GM23338 (cell line): Measurements from ENCODE around the gene MGRN1. TPM values are rescaled to one million over a fixed set of nuclear protein-coding genes. Genes with fewer than 3 reads are reported as not detected.

Experiments
- ATAC-seq: fragments of 200-7000 bp; cut with Tn5 transposase; 3 replicates; pipeline ENCODE4 v1.9.1; 2020
- DNase-seq: peaks from one replicate; pipeline ENCODE4 v3.0.0-alpha.2; 2015; ENCODE audit warnings: low spot score
- H2AFZ ChIP-seq: fragments of 200-600 bp; sonication (generic); 2 replicates; pipeline ENCODE4 v1.8.0; 2016; ENCODE audit warnings: antibody characterized with exemption, mild to moderate bottlenecking, moderate library complexity
- H3F3A ChIP-seq: fragments of 200-600 bp; sonication (generic); replicated peaks from 2 replicates; pipeline ENCODE4 v1.8.0; 2017; ENCODE audit warnings: antibody characterized with exemption, mixed run types, low read depth
- H3K27ac ChIP-seq: fragments of 200-600 bp; sonication (generic); 2 replicates; pipeline ENCODE4 v1.6.1; 2016; ENCODE audit warnings: low read depth
- H3K27me3 ChIP-seq: fragments of 200-600 bp; sonication (generic); 2 replicates; pipeline ENCODE4 v1.8.0; 2016; ENCODE audit warnings: mild to moderate bottlenecking, mixed run types, moderate library complexity; ENCODE audit not compliant: insufficient read depth
- H3K36me3 ChIP-seq: fragments of 200-600 bp; sonication (generic); 2 replicates; pipeline ENCODE4 v1.8.0; 2016; ENCODE audit warnings: mild to moderate bottlenecking; ENCODE audit not compliant: insufficient read depth
- H3K4me1 ChIP-seq: fragments of 200-600 bp; sonication (generic); 2 replicates; pipeline ENCODE4 v1.8.0; 2016; ENCODE audit warnings: mild to moderate bottlenecking, moderate library complexity; ENCODE audit not compliant: insufficient read depth
- H3K4me2 ChIP-seq: fragments of 200-600 bp; sonication (generic); 2 replicates; pipeline ENCODE4 v1.7.1; 2017; ENCODE audit warnings: mixed run types
- H3K4me3 ChIP-seq: fragments of 200-600 bp; sonication (generic); 2 replicates; pipeline ENCODE4 v1.6.1; 2016; ENCODE audit warnings: mixed run types
- H3K79me2 ChIP-seq: fragments of 200-600 bp; sonication (generic); replicated peaks from 2 replicates; pipeline ENCODE4 v1.8.0; 2017; ENCODE audit warnings: mild to moderate bottlenecking; ENCODE audit not compliant: insufficient read depth
- H3K9me2 ChIP-seq: fragments of 200-600 bp; sonication (generic); 2 replicates; pipeline ENCODE4 v1.8.0; 2017; ENCODE audit not compliant: insufficient read depth
- H4K20me1 ChIP-seq: fragments of 200-600 bp; sonication (generic); replicated peaks from 2 replicates; pipeline ENCODE4 v1.8.0; 2017; ENCODE audit warnings: mild to moderate bottlenecking; ENCODE audit not compliant: insufficient read depth
- H3K27ac Mint-ChIP-seq: 2 replicates; pipeline ENCODE4 v1.8.0; 2020; ENCODE audit warnings: inconsistent platforms, mild to moderate bottlenecking, moderate library complexity, mixed read lengths
- H3K27me3 Mint-ChIP-seq: 3 replicates; pipeline ENCODE4 v1.8.0; 2022; ENCODE audit warnings: low read depth, mild to moderate bottlenecking, moderate library complexity, mixed read lengths, inconsistent platforms; ENCODE audit not compliant: insufficient read depth, poor library complexity
- H3K36me3 Mint-ChIP-seq: 3 replicates; pipeline ENCODE4 v1.8.0; 2021; ENCODE audit warnings: low read depth, mild to moderate bottlenecking, inconsistent platforms, moderate library complexity, mixed read lengths
- H3K4me1 Mint-ChIP-seq: 3 replicates; pipeline ENCODE4 v1.8.0; 2020; ENCODE audit warnings: mild to moderate bottlenecking, inconsistent platforms, mixed read lengths
- H3K4me3 Mint-ChIP-seq: 3 replicates; pipeline ENCODE4 v1.8.0; 2021; ENCODE audit warnings: moderate library complexity, mild to moderate bottlenecking, inconsistent platforms, mixed read lengths
- H3K9me3 Mint-ChIP-seq: 3 replicates; pipeline ENCODE4 v1.8.0; 2020; ENCODE audit warnings: moderate library complexity, mild to moderate bottlenecking, inconsistent platforms, mixed read lengths
- REST ChIP-seq: IDR thresholded peaks from one replicate; pipeline ENCODE4 v1.6.1; 2018; ENCODE audit warnings: antibody characterized with exemption; ENCODE audit not compliant: unreplicated experiment
- STAT1 ChIP-seq: IDR thresholded peaks from one replicate; pipeline ENCODE4 v1.6.1; 2016; ENCODE audit warnings: antibody characterized with exemption; ENCODE audit not compliant: unreplicated experiment
- ZNF462 ChIP-seq: fragments of 250-450 bp; sonication (Bioruptor Pico); IDR thresholded peaks from 2 replicates; pipeline ENCODE4 v1.5.0; 2020; ENCODE audit warnings: mild to moderate bottlenecking, moderate library complexity
- polyA plus RNA-seq: library from polyadenylated mRNA; unstranded; fragments of >200 nt; fragmentation: Nextera tagmentation; extraction: Ambion mirVana; gene quantifications from 2 replicates; pipeline ENCODE4 v1.2.1, GENCODE V29; 2016
- total RNA-seq: library from RNA; depleted of rRNA; stranded (reverse); fragments of >200 nt; shearing (Covaris generic); gene quantifications from 2 replicates; pipeline ENCODE4 v1.2.3, GENCODE V29; 2014

MGRN1 gene
- total and polyA plus RNA-seq, 2 experiments from 2014 or later: 13.1 to 71.8 TPM

- Mint-ChIP-seq H3K4me1 (no peaks in the 10 kb centered on the region), H3K36me3 (peaks cover 49% of the 10 kb centered on the region), H3K27me3 (peaks cover 5% of the 10 kb centered on the region), H3K9me3 (no peaks in the 10 kb centered on the region; the same call in 2 of the 3 replicates), H3K27ac (no peak overlapping the region), H3K4me3 (no peak overlapping the region)
- ATAC-seq (no peak), DNase-seq (no peak)
- peaks cover 15% of the 10 kb centered on the region for H3K36me3 ChIP-seq
- no peaks in the 10 kb centered on the region for H3K9me2 ChIP-seq
- H3K4me1 ChIP-seq: no peaks in the 10 kb centered on the region
- no peak overlapping the region for H3K27ac ChIP-seq
- no peak overlapping the region for H3K4me2 ChIP-seq
- H2AFZ ChIP-seq: no peak overlapping the region
- H3K27me3 ChIP-seq: no peaks in the 10 kb centered on the region
- no peak overlapping the region for H3K4me3 ChIP-seq
- no peaks in the 10 kb centered on the region for H3K79me2 ChIP-seq
- H3F3A ChIP-seq: peaks cover 5% of the 10 kb centered on the region
- no peak for TF ChIP-seq REST
- TF ChIP-seq ZNF462: no peak
- no peak for TF ChIP-seq STAT1
- H4K20me1 ChIP-seq: peaks cover 3% of the 10 kb centered on the region; the same call in 1 of the 2 replicates
Observed at GRCh38 chr16:4700997-4701743, 76.5 kb downstream of the MGRN1 start.
